NCI-H345 treated with DMSO at 0.1 percent for 48 hours (cell line): Measurements from ENCODE around the gene TMEM235.
A peak's percentile ranks its signal among the peaks of the same experiment; 100 is the strongest.

Source experiments
- DNase-seq: peaks from one replicate; lab custom pipeline; 2025; ENCODE audit not compliant: unreplicated experiment; lab: John Stamatoyannopoulos, UW

Gene TMEM235

DNA sequence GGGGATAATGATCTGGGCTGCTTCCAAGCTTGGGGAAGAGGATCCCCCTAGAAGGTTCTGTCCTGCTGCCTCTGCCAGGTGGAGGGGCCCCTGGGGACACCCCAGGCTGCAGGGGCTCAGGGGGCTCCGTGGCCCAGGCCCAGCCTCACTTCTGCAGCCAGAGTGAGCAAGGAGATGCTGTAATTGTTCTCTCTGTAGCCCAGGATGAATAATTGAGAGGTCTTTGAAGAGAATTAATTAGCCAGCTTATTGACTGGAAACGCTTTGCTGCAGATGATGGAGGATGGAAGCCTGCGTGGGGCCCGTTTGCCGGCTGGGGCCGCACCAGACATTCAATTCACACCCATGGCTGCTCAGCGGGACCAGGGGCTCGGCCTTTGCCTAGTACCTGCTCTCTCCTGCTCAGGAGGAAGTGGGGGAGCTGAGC is 38.5 kb downstream of the TMEM235 start:
- DNase-seq: no peak

DNA sequence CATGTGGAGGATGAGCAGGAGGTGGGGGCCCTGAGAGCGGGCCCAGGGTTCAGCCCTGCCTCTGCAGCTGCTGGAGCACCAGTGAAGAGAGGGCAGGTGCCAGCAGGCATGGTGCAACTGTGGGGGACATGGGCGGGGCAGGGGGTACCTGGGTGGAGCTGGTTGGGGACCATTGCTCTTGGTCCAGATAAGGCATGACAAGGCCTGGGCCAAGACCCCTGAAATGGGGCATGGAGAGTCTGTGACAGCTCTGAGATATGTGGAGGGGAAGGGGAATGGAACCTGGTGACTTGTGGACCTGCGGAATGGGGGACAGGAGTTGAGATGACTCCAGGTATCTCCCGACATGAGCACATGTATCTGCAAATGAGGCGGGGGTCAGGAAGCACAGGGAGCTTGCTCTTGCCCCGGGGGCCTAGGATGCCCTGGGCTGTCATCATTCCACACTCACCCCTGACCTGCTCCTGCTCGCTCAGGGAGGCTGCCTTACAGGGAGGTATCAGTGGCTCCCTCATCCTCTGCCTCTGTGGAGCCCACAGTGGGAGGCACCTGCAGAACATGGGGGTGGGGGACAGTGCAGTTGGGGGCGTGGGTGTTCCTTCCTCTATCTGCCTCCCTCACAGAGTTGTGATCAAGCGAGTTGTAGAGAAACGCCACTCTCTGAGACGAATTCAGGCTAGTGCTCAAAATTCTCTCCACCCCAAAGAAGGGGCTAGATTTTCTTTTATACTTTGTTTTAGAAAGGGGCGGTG is 40.2 kb downstream of the TMEM235 start:
- DNase-seq: no peak

DNA sequence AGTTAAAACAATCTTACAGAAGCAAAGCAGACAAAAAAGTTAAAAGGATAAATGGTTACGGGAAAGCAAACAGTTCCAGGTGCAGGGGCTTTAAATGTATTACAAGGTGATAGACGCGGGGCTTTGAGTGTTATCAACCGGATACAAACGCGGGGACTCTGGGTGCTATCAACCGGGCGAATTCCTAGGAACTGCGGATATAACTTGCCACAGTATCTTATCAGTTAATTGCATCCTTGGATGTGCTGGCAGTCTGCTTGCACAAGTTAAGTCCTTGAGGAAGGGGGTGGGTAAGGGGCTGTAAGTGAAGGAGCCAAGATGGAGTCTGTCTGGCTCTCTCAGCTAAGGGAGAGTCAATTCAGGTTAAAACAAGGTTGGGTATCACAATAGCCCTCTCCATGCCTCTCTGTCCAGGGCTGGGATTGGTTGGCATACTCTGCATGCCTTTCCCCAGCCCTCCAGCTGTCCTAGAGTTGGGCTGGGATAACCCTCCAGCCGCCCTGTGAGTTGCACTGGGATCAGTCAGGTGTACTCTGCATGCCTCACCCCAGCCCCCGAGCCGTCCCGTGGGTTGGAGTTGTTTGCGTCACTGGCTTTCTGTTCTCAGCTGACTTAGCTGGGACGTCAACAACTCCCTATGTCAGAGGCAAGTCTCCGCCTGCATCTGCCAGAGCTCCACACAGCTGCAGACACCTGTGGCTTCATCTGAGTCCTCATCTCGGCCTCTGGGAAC is 40.9 kb downstream of the TMEM235 start:
- no peak for DNase-seq

DNA sequence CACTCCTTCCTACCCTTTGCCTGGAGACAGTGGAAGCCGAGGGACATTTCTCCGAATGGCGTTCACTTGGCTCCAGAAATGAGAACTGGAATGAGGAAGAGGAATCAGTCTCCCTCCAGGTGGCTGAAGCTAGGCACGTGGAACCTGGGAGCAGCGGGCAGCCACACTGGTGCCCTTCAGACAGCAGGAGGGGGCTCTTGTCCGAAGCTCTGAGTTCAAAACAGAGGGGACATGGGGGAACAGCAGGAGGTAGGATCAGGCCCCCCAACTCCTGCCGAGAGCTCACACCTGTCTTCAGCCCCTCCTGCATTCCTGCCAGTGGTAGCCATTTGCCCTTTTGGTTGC is 41.5 kb downstream of the TMEM235 start:
- no peak for DNase-seq

DNA sequence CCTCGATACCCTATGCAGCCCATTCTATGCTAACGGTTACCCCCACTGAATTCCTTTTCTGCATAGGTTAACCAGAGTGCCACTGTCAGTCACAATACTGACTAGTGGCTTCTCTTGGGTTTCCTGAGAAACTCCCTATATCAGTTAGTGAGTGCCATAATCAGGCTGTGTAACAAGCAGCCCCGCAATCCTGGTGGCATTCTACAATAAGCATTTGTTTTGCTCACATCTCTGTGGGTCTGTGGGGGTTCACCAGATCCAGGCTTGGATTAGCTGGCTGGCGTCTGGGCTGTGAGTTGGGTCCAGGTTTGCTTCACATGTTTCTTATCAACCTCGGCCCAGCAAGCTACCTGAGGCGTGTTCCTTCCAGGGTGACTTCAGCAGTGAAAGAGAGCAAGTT is 42.4 kb downstream of the TMEM235 start:
- DNase-seq: no peak

DNA sequence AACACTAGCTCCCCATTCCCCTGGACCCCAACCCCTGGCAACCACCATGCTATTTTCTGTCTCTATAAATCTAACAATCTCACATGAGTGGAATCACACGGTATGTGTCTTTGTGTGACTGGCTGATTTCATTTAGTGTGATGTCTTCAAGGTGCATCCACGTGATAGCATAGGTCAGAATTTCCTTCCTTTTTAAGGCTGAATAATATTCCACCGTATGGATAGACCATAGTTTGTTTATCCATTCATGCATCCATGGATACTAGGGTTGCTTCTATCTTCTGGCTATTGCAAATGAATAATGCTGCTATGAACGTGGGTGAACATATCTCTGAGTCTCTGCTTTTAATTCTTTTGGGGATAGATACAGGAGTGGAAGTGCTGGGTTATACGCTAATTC is 43.9 kb downstream of the TMEM235 start:
- DNase-seq: no peak

DNA sequence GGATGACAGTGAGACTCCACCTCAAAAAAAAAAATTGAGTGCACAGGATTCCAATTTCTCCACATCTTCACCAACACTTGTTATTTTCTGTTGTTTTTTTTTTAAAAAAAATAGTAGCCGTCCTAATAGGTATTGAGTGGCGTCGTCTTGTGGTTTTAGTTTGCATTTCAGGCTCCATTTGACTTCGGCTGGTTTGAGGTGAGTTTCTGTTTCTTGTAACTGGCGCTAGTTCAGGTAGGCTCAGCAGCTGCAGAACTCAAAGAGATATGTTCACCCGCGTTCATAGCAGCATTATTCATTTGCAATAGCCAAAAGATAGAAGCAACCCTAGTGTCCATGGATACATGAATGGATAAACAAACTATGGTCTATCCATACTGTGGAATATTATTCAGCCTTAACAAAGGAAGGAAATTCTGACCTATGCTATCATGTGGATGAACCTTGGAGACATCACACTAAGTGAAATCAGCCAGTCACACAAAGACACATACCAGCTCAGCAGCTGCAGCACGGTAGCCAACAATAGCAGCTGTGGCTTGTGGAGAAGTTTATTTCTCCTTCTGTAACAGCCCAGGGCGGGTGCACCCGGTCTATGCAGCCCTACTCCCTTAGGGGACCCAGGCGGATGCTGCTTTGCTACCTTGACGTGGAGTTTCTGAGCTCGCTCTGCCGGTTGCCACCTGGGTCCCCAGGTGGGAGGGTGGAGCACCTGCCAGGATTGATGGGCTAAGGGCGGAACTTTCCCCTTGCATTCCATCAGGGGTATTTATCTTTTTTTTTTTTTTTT is 44.9 kb downstream of the TMEM235 start:
- DNase-seq: no peak

DNA sequence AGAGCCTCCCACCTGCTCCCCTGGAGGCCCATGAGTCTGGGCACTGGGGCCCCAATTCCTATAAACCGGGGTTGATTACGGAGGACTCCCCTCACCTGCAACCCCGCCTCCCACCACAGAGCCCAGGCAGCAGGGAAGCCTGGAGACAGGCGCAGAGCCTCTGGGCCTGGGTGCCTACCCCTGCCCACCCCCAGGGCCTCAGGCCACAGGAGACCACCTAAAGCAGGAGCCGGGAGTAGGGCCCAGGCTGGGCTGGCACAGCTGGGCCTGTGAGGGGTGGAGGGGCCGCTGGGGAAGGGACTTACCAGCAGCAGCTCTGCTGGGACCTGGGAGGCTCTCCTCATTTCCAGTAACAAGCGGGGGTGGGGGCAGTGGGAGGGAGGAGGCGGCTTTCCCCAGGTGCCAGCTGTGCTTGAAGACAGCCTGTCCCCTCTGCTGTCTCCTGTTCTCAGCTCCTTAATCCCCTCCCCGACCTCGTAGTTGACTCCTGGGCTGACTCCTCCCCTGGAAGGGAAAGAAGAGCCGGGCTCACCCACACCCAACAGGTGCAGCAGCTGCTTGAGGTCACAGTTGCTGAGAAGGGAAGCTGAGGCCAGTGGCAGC is 46.8 kb downstream of the TMEM235 start:
- no peak for DNase-seq

DNA sequence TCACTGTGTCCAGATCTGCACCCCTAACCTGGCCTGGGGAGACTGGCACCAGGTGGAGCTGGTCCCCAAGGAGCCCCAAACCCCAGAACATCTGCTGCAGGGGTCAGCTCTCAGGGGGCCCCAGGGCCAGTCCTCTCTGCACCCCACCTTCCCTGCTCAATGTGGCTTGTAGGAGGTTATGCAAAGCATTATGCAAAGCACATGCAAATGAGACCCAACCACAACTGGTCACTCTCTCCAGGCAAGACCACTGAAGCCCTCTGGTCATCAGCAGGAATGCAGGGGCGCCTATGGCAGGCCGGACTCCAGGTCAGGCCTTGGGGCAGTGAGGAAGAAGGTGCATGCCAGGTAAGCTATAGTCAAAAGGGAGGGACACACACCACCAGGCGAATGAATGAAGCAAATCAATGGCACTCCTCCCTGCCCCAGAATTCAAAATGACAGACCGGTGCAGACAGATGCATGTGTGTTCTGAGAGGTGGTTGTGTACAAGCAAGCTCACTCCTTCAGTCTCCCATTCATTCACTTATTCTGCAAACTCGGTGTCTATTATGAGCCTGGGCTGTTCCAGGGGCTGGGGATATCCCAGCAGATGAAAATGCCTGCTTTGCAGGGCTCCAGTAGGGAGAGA is 48.0 kb downstream of the TMEM235 start:
- DNase-seq: no peak

DNA sequence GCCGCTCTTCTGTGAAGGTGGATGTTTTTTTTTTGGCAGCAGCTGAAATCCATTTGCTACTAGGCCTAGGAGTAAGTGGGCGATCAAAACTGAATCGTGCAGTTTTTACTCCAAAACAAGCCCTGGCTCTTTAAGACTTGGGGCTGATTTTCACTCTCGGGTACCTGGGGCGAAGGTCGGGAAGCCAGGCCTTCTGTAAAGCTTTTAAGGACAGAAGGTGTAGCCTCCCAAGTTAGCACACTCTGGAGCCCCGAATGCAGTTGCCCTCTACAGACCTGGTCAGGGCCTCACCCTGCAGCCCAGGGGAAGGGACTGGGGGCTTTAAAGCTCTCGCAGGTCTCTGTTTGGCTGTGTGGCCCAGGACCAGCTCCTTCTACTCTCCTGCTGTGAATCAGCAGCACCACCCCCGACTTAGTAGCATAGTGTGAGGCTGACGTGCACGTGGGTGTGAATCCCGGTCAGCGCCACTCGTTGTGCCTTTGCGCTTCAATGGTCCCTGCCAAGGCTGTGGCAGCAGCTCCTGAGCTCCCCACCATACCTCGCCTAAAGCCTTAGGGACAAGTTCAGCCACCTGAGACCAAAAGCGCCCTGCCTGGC is 49.9 kb downstream of the TMEM235 start:
- no peak for DNase-seq

DNA sequence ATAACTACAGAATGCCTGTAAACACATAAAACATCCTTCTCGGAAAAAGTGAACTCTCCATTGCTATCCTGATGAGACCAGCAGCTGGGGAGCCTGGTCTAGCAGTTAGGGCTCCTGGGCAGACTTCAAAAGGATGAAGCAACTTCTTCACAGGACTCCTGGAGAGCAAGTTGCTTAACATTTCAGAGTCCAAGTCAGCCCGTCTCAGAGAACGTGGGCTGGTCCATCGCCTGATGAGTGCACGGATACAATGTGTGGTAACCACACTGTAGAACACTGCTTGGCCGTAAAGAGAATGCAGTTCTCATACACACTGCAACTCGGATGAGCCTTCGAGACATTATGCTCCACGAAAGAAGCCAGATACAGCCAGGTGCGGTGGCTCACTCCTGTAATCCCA is 52.7 kb downstream of the TMEM235 start:
- no peak for DNase-seq

DNA sequence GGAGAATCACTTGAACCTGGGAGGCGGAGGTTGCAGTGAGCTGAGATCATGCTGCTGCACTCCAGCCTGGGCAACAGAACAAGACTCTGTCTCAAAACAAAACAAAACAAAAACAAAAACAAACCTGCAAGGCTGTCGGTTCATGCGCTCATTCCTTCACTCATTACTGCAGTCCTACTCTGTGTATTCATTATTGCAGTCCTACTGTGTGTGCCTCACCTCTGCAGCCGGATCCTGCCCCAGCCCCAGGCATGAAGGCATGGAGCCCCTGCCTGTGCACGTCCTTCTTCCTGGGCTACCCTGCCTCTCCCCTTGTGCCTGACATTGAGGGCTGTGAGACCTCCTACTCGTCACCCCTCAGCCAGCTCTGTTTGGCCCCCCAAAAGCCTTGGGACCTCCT is 57.6 kb downstream of the TMEM235 start:
- DNase-seq: no peak

DNA sequence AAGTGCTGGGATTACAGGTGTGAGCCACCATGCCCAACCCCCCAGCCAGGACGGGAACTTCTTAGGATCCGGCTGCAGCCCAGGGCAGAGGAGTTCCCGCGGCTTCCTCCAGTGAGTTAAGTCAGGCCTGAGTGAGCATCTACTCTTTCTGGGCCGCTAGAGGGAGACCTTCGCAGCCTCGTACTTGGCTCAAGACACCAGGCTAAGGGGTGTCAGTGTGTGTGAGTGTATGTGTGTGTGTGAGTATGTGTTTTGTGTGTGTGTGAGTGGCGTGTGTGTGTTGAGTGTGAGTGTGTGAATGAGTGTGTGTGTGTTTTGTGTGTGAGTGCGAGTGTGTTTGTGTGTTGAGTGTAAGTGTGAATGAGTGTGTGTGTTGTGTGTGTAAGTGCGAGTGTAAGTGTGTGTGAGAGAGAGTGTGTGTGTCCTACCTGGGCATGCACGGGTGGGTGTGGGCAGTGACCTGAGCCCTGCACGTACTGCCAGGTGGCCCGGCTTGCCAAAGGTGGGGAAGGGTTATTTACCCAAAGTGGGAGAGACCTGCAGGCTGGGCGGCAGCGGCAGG is 58.5 kb downstream of the TMEM235 start:
- peak; percentile 70 for DNase-seq
